ENCODE measurements around the gene MAN2A2. TPM values are rescaled to one million over a fixed set of nuclear protein-coding genes. Genes with fewer than 3 reads are reported as not detected.

MAN2A2 gene
- total RNA-seq, 1 experiment from 2014 or later, result 31.0 TPM

- DNase-seq (ENCODE audit: low spot score) (peak; percentile 56), ATAC-seq (peak; percentile 10)
- H3K9me3 Mint-ChIP-seq, result no peaks in the 10 kb centered on the region
- no peaks in the 10 kb centered on the region for H3K27me3 Mint-ChIP-seq (ENCODE audit: low read depth)
- peak overlapping the region; percentile 63 for H3K4me3 Mint-ChIP-seq
- POLR2A ChIA-PET, result interaction anchor here (1.3 to 4.6 kb wide), 2 partner anchors 12 to 32 kb away, joined by 4 to 22 read pairs; no protein-coding TSS in a partner anchor
- peaks cover 60% of the 10 kb centered on the region for H3K4me1 Mint-ChIP-seq
- TF ChIP-seq ATF2 (CRISPR knock-in tag; IDR thresholded peaks at IDR 0.05; ENCODE audit: borderline replicate concordance, low read depth) (no peak), KAT7 (CRISPR knock-in tag; IDR thresholded peaks at IDR 0.05; ENCODE audit: borderline replicate concordance) (0 out of 2 replicates have a peak, but pooled peaks have one; percentile 21), ETV6 (CRISPR knock-in tag; IDR thresholded peaks at IDR 0.05) (0 out of 2 replicates have a peak, but pooled peaks have one; percentile 17)
- H3K36me3 Mint-ChIP-seq, result peaks cover 7% of the 10 kb centered on the region; the same call in 1 of the 2 replicates
- CTCF ChIA-PET, result interaction anchor here (0.6 to 4.9 kb wide), 8 partner anchors 12 to 229 kb away, joined by 3 to 27 read pairs (median 4); partner anchors contain the start of gene HDDC3
- H3K27ac Mint-ChIP-seq, result peak overlapping the region; percentile 84
These were observed 31.2 kb upstream of the MAN2A2 start for GRCh38 chr15:90871716-90872485.

GRCh38 chr15:90872486-90873184 lies 30.5 kb upstream of the MAN2A2 start:
- no peak for ATAC-seq
- TF ChIP-seq MXD4 (CRISPR knock-in tag; IDR thresholded peaks at IDR 0.05; ENCODE audit: borderline replicate concordance) (no peak), ZNF317 (CRISPR knock-in tag; IDR thresholded peaks at IDR 0.05; ENCODE audit: borderline replicate concordance, low read depth) (no peak), NR3C1 (CRISPR knock-in tag; conservative IDR thresholded peaks at IDR 0.05; ENCODE audit: low read depth) (no peak), ZNF671 (CRISPR knock-in tag; IDR thresholded peaks at IDR 0.05) (no peak), IRF2 (CRISPR knock-in tag; IDR thresholded peaks at IDR 0.05; ENCODE audit: borderline replicate concordance, low read depth) (no peak), RELA (CRISPR knock-in tag; IDR thresholded peaks at IDR 0.05; ENCODE audit: borderline replicate concordance) (no peak), ZNF532 (CRISPR knock-in tag; IDR thresholded peaks at IDR 0.05; ENCODE audit: borderline replicate concordance) (no peak)
- peaks cover 13% of the 10 kb centered on the region; the same call in 1 of the 2 replicates for H3K36me3 Mint-ChIP-seq
- H3K27ac Mint-ChIP-seq, result peak overlapping the region; percentile 84
- H3K27me3 Mint-ChIP-seq (ENCODE audit: low read depth), result no peaks in the 10 kb centered on the region
- ChIA-PET POLR2A (no interaction called here), CTCF (interaction anchor here (2.0 to 2.6 kb wide), 2 partner anchors 54 to 60 kb away, joined by 9 to 14 read pairs; partner anchors contain the start of gene HDDC3)
- no peak for DNase-seq (ENCODE audit: low spot score)
- no peaks in the 10 kb centered on the region for H3K9me3 Mint-ChIP-seq
- peaks cover 58% of the 10 kb centered on the region for H3K4me1 Mint-ChIP-seq
- peak overlapping the region; percentile 63 for H3K4me3 Mint-ChIP-seq

GRCh38 chr15:90873488-90873997 lies 29.6 kb upstream of the MAN2A2 start:
- Mint-ChIP-seq H3K9me3 (no peaks in the 10 kb centered on the region), H3K27ac (peak overlapping the region; percentile 71; the same call in 1 of the 2 replicates), H3K36me3 (peaks cover 22% of the 10 kb centered on the region; the same call in 1 of the 2 replicates), H3K27me3 (ENCODE audit: low read depth) (no peaks in the 10 kb centered on the region), H3K4me3 (no peak overlapping the region), H3K4me1 (peaks cover 49% of the 10 kb centered on the region)
- TF ChIP-seq ERG (CRISPR knock-in tag; IDR thresholded peaks at IDR 0.05), result no peak
- TF ChIP-seq ATF3 (CRISPR knock-in tag; conservative IDR thresholded peaks at IDR 0.05), result no peak
- no peak for TF ChIP-seq GABPB1 (CRISPR knock-in tag; IDR thresholded peaks at IDR 0.05)
- TF ChIP-seq MLX (CRISPR knock-in tag; IDR thresholded peaks at IDR 0.05), result no peak
- no peak for TF ChIP-seq ZNF263 (CRISPR knock-in tag; IDR thresholded peaks at IDR 0.05; ENCODE audit: low read depth)
- TF ChIP-seq SMAD3 (CRISPR knock-in tag; IDR thresholded peaks at IDR 0.05; ENCODE audit: borderline replicate concordance), result no peak
- TF ChIP-seq TEAD1 (CRISPR knock-in tag; IDR thresholded peaks at IDR 0.05), result no peak
- no peak for TF ChIP-seq ZMAT4 (CRISPR knock-in tag; IDR thresholded peaks at IDR 0.05)
- no peak for TF ChIP-seq ZNF317 (CRISPR knock-in tag; IDR thresholded peaks at IDR 0.05; ENCODE audit: borderline replicate concordance, low read depth)
- TF ChIP-seq ATF1 (CRISPR knock-in tag; IDR thresholded peaks at IDR 0.05), result no peak
- no peak for TF ChIP-seq ZNF232 (CRISPR knock-in tag; IDR thresholded peaks at IDR 0.05)
- DNase-seq (ENCODE audit: low spot score) (no peak), ATAC-seq (no peak)
- POLR2A ChIA-PET, result no interaction called here
- CTCF ChIA-PET, result interaction anchor here (0.8 to 2.6 kb wide), 6 partner anchors 12 to 160 kb away, joined by 3 to 14 read pairs (median 4); partner anchors contain the start of genes FES and HDDC3

All from WTC11 (cell line).